ENCODE results near the gene CSNK2A3. TPM values are rescaled to one million over a fixed set of nuclear protein-coding genes. Genes with fewer than 3 reads are reported as not detected.

The CSNK2A3 gene
- total and polyA plus RNA-seq, 2 experiments from 2014 or later: 0.91 to 4.1 TPM

DNA sequence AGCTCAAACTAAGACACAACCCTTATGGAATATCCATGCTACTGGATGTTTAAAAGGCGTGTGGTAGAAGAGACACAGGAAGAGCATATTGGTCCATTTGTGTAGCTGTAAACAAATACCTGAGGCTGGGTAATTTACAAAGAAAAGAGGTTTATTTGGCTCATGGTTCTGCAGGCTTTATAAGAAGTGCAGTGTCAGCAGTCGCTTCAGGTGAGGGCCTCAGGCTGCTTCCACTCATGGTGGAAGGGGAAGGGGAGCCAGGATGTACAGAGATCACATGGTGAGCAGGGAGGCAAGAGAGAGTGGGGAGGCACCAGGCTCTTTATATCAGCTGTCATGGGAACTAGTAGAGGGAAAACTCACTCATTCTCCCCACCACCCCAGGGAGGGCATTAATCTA lies 31.8 kb upstream of the CSNK2A3 start:
- H3K27me3 ChIP-seq (ENCODE audit: insufficient read depth): no peaks in the 10 kb centered on the region
- H3K9me3 Mint-ChIP-seq: peaks cover 6% of the 10 kb centered on the region; the same call in 1 of the 3 replicates

More for the DNA sequence above, 31.8 kb upstream of the CSNK2A3 start:
- Mint-ChIP-seq H3K27me3 (ENCODE audit: insufficient read depth, low read depth, poor library complexity) (peaks cover 4% of the 10 kb centered on the region), H3K4me3 (no peak overlapping the region), H3K4me1 (peaks cover 17% of the 10 kb centered on the region), H3K27ac (no peak overlapping the region), H3K36me3 (ENCODE audit: low read depth) (no peaks in the 10 kb centered on the region)
- Histone ChIP-seq H3K27ac (ENCODE audit: low read depth) (no peak overlapping the region), H3K79me2 (replicated peaks; ENCODE audit: insufficient read depth) (no peaks in the 10 kb centered on the region), H3K36me3 (ENCODE audit: insufficient read depth) (no peaks in the 10 kb centered on the region), H4K20me1 (replicated peaks; ENCODE audit: insufficient read depth) (no peaks in the 10 kb centered on the region), H2AFZ (no peak overlapping the region), H3F3A (replicated peaks; ENCODE audit: low read depth) (no peaks in the 10 kb centered on the region), H3K4me1 (ENCODE audit: insufficient read depth) (peaks cover 6% of the 10 kb centered on the region), H3K4me2 (no peak overlapping the region), H3K4me3 (no peak overlapping the region), H3K9me2 (ENCODE audit: insufficient read depth) (peaks cover 16% of the 10 kb centered on the region; the same call in 1 of the 2 replicates)
- TF ChIP-seq EZH2phosphoT487 (IDR thresholded peaks at IDR 0.05; ENCODE audit: unreplicated experiment) (no peak), CREB1 (CRISPR knock-in tag; IDR thresholded peaks at IDR 0.05; ENCODE audit: low read depth) (no peak), ZNF114 (CRISPR knock-in tag; IDR thresholded peaks at IDR 0.05) (no peak), ZNF331 (CRISPR knock-in tag; IDR thresholded peaks at IDR 0.05; ENCODE audit: low read depth) (no peak), JUNB (IDR thresholded peaks at IDR 0.05; ENCODE audit: unreplicated experiment) (no peak), POLR2AphosphoS5 (IDR thresholded peaks at IDR 0.05; ENCODE audit: low read depth) (no peak), NANOG (IDR thresholded peaks at IDR 0.05; ENCODE audit: borderline replicate concordance) (no peak), EZH2 (IDR thresholded peaks at IDR 0.05; ENCODE audit: low read depth, unreplicated experiment) (no peak), STAT1 (IDR thresholded peaks at IDR 0.05; ENCODE audit: unreplicated experiment) (no peak)
- TF ChIP-seq, protein P1, sequence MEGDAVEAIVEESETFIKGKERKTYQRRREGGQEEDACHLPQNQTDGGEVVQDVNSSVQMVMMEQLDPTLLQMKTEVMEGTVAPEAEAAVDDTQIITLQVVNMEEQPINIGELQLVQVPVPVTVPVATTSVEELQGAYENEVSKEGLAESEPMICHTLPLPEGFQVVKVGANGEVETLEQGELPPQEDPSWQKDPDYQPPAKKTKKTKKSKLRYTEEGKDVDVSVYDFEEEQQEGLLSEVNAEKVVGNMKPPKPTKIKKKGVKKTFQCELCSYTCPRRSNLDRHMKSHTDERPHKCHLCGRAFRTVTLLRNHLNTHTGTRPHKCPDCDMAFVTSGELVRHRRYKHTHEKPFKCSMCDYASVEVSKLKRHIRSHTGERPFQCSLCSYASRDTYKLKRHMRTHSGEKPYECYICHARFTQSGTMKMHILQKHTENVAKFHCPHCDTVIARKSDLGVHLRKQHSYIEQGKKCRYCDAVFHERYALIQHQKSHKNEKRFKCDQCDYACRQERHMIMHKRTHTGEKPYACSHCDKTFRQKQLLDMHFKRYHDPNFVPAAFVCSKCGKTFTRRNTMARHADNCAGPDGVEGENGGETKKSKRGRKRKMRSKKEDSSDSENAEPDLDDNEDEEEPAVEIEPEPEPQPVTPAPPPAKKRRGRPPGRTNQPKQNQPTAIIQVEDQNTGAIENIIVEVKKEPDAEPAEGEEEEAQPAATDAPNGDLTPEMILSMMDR (conservative IDR thresholded peaks at IDR 0.05; ENCODE audit: low read depth in 2 of 2): no peak
- TF ChIP-seq, protein P2, sequence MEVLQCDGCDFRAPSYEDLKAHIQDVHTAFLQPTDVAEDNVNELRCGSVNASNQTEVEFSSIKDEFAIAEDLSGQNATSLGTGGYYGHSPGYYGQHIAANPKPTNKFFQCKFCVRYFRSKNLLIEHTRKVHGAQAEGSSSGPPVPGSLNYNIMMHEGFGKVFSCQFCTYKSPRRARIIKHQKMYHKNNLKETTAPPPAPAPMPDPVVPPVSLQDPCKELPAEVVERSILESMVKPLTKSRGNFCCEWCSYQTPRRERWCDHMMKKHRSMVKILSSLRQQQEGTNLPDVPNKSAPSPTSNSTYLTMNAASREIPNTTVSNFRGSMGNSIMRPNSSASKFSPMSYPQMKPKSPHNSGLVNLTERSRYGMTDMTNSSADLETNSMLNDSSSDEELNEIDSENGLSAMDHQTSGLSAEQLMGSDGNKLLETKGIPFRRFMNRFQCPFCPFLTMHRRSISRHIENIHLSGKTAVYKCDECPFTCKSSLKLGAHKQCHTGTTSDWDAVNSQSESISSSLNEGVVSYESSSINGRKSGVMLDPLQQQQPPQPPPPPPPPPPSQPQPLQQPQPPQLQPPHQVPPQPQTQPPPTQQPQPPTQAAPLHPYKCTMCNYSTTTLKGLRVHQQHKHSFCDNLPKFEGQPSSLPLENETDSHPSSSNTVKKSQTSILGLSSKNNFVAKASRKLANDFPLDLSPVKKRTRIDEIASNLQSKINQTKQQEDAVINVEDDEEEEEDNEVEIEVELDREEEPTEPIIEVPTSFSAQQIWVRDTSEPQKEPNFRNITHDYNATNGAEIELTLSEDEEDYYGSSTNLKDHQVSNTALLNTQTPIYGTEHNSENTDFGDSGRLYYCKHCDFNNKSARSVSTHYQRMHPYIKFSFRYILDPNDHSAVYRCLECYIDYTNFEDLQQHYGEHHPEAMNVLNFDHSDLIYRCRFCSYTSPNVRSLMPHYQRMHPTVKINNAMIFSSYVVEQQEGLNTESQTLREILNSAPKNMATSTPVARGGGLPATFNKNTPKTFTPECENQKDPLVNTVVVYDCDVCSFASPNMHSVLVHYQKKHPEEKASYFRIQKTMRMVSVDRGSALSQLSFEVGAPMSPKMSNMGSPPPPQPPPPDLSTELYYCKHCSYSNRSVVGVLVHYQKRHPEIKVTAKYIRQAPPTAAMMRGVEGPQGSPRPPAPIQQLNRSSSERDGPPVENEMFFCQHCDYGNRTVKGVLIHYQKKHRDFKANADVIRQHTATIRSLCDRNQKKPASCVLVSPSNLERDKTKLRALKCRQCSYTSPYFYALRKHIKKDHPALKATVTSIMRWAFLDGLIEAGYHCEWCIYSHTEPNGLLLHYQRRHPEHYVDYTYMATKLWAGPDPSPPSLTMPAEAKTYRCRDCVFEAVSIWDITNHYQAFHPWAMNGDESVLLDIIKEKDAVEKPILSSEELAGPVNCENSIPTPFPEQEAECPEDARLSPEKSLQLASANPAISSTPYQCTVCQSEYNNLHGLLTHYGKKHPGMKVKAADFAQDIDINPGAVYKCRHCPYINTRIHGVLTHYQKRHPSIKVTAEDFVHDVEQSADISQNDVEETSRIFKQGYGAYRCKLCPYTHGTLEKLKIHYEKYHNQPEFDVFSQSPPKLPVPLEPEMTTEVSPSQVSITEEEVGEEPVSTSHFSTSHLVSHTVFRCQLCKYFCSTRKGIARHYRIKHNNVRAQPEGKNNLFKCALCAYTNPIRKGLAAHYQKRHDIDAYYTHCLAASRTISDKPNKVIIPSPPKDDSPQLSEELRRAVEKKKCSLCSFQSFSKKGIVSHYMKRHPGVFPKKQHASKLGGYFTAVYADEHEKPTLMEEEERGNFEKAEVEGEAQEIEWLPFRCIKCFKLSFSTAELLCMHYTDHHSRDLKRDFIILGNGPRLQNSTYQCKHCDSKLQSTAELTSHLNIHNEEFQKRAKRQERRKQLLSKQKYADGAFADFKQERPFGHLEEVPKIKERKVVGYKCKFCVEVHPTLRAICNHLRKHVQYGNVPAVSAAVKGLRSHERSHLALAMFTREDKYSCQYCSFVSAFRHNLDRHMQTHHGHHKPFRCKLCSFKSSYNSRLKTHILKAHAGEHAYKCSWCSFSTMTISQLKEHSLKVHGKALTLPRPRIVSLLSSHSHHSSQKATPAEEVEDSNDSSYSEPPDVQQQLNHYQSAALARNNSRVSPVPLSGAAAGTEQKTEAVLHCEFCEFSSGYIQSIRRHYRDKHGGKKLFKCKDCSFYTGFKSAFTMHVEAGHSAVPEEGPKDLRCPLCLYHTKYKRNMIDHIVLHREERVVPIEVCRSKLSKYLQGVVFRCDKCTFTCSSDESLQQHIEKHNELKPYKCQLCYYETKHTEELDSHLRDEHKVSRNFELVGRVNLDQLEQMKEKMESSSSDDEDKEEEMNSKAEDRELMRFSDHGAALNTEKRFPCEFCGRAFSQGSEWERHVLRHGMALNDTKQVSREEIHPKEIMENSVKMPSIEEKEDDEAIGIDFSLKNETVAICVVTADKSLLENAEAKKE (CRISPR knock-in tag; IDR thresholded peaks at IDR 0.05): no peak
- TF ChIP-seq, protein P3, sequence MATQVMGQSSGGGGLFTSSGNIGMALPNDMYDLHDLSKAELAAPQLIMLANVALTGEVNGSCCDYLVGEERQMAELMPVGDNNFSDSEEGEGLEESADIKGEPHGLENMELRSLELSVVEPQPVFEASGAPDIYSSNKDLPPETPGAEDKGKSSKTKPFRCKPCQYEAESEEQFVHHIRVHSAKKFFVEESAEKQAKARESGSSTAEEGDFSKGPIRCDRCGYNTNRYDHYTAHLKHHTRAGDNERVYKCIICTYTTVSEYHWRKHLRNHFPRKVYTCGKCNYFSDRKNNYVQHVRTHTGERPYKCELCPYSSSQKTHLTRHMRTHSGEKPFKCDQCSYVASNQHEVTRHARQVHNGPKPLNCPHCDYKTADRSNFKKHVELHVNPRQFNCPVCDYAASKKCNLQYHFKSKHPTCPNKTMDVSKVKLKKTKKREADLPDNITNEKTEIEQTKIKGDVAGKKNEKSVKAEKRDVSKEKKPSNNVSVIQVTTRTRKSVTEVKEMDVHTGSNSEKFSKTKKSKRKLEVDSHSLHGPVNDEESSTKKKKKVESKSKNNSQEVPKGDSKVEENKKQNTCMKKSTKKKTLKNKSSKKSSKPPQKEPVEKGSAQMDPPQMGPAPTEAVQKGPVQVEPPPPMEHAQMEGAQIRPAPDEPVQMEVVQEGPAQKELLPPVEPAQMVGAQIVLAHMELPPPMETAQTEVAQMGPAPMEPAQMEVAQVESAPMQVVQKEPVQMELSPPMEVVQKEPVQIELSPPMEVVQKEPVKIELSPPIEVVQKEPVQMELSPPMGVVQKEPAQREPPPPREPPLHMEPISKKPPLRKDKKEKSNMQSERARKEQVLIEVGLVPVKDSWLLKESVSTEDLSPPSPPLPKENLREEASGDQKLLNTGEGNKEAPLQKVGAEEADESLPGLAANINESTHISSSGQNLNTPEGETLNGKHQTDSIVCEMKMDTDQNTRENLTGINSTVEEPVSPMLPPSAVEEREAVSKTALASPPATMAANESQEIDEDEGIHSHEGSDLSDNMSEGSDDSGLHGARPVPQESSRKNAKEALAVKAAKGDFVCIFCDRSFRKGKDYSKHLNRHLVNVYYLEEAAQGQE (IDR thresholded peaks at IDR 0.05; ENCODE audit: unreplicated experiment): no peak
- TF ChIP-seq, protein P4, sequence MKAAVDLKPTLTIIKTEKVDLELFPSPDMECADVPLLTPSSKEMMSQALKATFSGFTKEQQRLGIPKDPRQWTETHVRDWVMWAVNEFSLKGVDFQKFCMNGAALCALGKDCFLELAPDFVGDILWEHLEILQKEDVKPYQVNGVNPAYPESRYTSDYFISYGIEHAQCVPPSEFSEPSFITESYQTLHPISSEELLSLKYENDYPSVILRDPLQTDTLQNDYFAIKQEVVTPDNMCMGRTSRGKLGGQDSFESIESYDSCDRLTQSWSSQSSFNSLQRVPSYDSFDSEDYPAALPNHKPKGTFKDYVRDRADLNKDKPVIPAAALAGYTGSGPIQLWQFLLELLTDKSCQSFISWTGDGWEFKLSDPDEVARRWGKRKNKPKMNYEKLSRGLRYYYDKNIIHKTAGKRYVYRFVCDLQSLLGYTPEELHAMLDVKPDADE (IDR thresholded peaks at IDR 0.05): no peak
- ATAC-seq (no peak), DNase-seq (ENCODE audit: low spot score) (no peak)

Measured in GM23338 (cell line).